K562 (cell line): ENCODE measurements around the gene POT1. TPM values are rescaled to one million over a fixed set of nuclear protein-coding genes. Genes with fewer than 3 reads are reported as not detected.

Experiments used
- ATAC-seq: fragments of 200-7000 bp; cut with Tn5 transposase; 3 replicates; pipeline ENCODE4 v1.9.1; 2020; ENCODE audit warnings: moderate library complexity
- BruUV-seq: library from RNA; stranded (reverse); fragments of 400-500 nt; replicated peaks from 2 replicates; lab custom pipeline; 2021; lab: Mats Ljungman, UMichigan
- CTCF ChIA-PET: fragments of 300-600 bp; formaldehyde crosslinking; extraction: SDS; loops from one replicate; lab custom pipeline; 2021; ENCODE audit warnings: low intra/inter-chr PET ratio; lab: Yijun Ruan, JAX
- POLR2A ChIA-PET: fragments of 300-600, 350-650 bp; sonication (Branson Sonifier 250); formaldehyde crosslinking; extraction: SDS; loops from one replicate; lab custom pipeline; 2021; ENCODE audit warnings: antibody characterized with exemption, inconsistent platforms; lab: Yijun Ruan, JAX
- DNase-seq, 4 experiments: peaks; one replicate each; pipeline versions ENCODE4 v3.0.0 to v3.0.0-alpha.2; 2011 to 2018; ENCODE audit warnings: low spot score in 3 of 4, mixed read lengths in 3 of 4; ENCODE audit errors: extremely low read depth in 1 of 4
- FAIRE-seq: peaks from 2 replicates; lab custom pipeline; 2011; peaks lifted over from hg19 to GRCh38; lab: Jason Lieb, UNC
- H2AFZ ChIP-seq: 2 replicates; pipeline ENCODE4 v1.6.0; 2011; ENCODE audit warnings: low read depth, low read length, control low read depth, inconsistent platforms
- H3K27ac ChIP-seq: fragments of 200-600 bp; 3 replicates; pipeline ENCODE4 v1.8.0; 2011; ENCODE audit warnings: low read depth, mild to moderate bottlenecking, control low read depth, inconsistent platforms, low read length, moderate library complexity, mixed read lengths; ENCODE audit errors: extremely low read depth
- H3K27me3 ChIP-seq, 2 experiments: fragments of 300-600 bp in 1 of 2; 2 replicates in 1 of 2; 3 replicates in 1 of 2; pipeline versions ENCODE4 v1.6.0 to v1.8.0; 2011; ENCODE audit warnings: inconsistent platforms in 2 of 2, low read length in 2 of 2, mild to moderate bottlenecking in 1 of 2, mixed read lengths in 1 of 2, moderate library complexity in 1 of 2; ENCODE audit not compliant: control insufficient read depth in 2 of 2, insufficient read depth in 2 of 2
- H3K36me3 ChIP-seq: fragments of 300-600 bp; 3 replicates; pipeline ENCODE4 v1.8.0; 2011; ENCODE audit warnings: mild to moderate bottlenecking, low read length, inconsistent platforms; ENCODE audit not compliant: control insufficient read depth, insufficient read depth
- H3K4me1 ChIP-seq, 2 experiments: fragments of 200-600 bp in 1 of 2; replicated peaks in 1 of 2; 2 replicates in 1 of 2; 3 replicates in 1 of 2; pipeline versions ENCODE4 v1.5.1 to v1.8.0; 2011; ENCODE audit warnings: inconsistent platforms in 2 of 2, low read length in 2 of 2, mild to moderate bottlenecking in 1 of 2, mixed read lengths in 1 of 2, moderate library complexity in 1 of 2; ENCODE audit not compliant: control insufficient read depth in 2 of 2, insufficient read depth in 2 of 2
- H3K4me2 ChIP-seq: 2 replicates; pipeline ENCODE4 v1.6.1; 2011; ENCODE audit warnings: low read length, control low read depth, inconsistent platforms, mixed read lengths; ENCODE audit not compliant: insufficient read depth
- H3K4me3 ChIP-seq: fragments of 200-600 bp; sonication (generic), shearing (Covaris generic); 2 replicates; pipeline ENCODE4 v1.5.1; 2016; ENCODE audit warnings: control low read depth, inconsistent platforms
- H3K79me2 ChIP-seq: fragments of 200-600 bp; 3 replicates; pipeline ENCODE4 v1.8.0; 2011; ENCODE audit warnings: low read length, inconsistent platforms; ENCODE audit not compliant: control insufficient read depth, insufficient read depth
- H3K9ac ChIP-seq, 2 experiments: 2 replicates each; pipeline versions ENCODE4 v1.6.0 to v1.6.1; 2011; ENCODE audit warnings: low read depth in 2 of 2, low read length in 2 of 2, control low read depth in 1 of 2, inconsistent platforms in 1 of 2, mild to moderate bottlenecking in 1 of 2, mixed read lengths in 1 of 2; ENCODE audit not compliant: insufficient read depth in 1 of 2
- H3K9me1 ChIP-seq: one replicate; pipeline ENCODE4 v1.6.0; 2011; ENCODE audit warnings: inconsistent platforms, mild to moderate bottlenecking, low read length, moderate library complexity; ENCODE audit not compliant: control insufficient read depth, insufficient read depth
- H3K9me3 ChIP-seq: replicated peaks from 2 replicates; pipeline ENCODE4 v1.5.1; 2011; ENCODE audit warnings: low read depth, low read length, inconsistent platforms; ENCODE audit not compliant: control insufficient read depth, insufficient read depth
- H4K20me1 ChIP-seq: replicated peaks from 2 replicates; pipeline ENCODE4 v1.6.1; 2011; ENCODE audit warnings: low read length, inconsistent platforms, mixed read lengths; ENCODE audit not compliant: control insufficient read depth, insufficient read depth
- BHLHE40 ChIP-seq: IDR thresholded peaks from 2 replicates; pipeline ENCODE4 v1.6.1; 2011; ENCODE audit warnings: low read length, improper control_type of control experiment
- COPS2 ChIP-seq: fragments of 450-650 bp; conservative IDR thresholded peaks from 2 replicates; pipeline ENCODE4 v1.6.1; 2016; ENCODE audit warnings: mild to moderate bottlenecking, moderate library complexity
- MCM2 ChIP-seq: fragments of 450-650 bp; IDR thresholded peaks from 2 replicates; pipeline ENCODE4 v1.6.1; 2017; ENCODE audit warnings: low read depth, mild to moderate bottlenecking
- MIER1 ChIP-seq: fragments of 450-650 bp; IDR thresholded peaks from 2 replicates; pipeline ENCODE4 v1.6.1; 2016; ENCODE audit warnings: antibody characterized with exemption, mild to moderate bottlenecking, low read depth
- RHOXF2B ChIP-seq: fragments of 250-450 bp; sonication (Bioruptor Pico); conservative IDR thresholded peaks from 2 replicates; pipeline ENCODE4 v1.5.1; 2021
- RUNX1 ChIP-seq: sonication (generic); IDR thresholded peaks from 2 replicates; pipeline ENCODE4 v1.6.1; 2016; ENCODE audit warnings: antibody characterized with exemption, low read depth
- TRIM24 ChIP-seq, 2 experiments: fragments of 450-650 bp; IDR thresholded peaks; 2 replicates each; pipeline ENCODE4 v1.6.1; 2016
- U2AF1 ChIP-seq: fragments of 200-400 bp; formaldehyde crosslinking; optimal IDR thresholded peaks from 2 replicates; pipeline ENCODE3; 2017; ENCODE audit warnings: mild to moderate bottlenecking, low read depth, low read length, moderate library complexity
- ZNF134 ChIP-seq: fragments of 250-450 bp; sonication (Bioruptor Pico); conservative IDR thresholded peaks from 2 replicates; pipeline ENCODE4 v1.4.0; 2020
- WGBS: fragments of 100-300 bp; shearing (Covaris generic); methylation state at CpG from one replicate; pipeline ENCODE4 v1.1.6; 2016; ENCODE audit warnings: low coverage, mixed read lengths; ENCODE audit not compliant: insufficient coverage; ENCODE audit errors: missing lambda C conversion rate; 5-methylcytosine and 5-hydroxymethylcytosine counted together
- in situ Hi-C: fragments of 300-500 bp; cut with MboI; formaldehyde crosslinking; loops from 4 replicates; pipeline ENCODE4 v1.15.0; 2018; ENCODE audit warnings: inconsistent platforms, mixed read lengths
- intact Hi-C: fragments of 100-400 bp; cut with micrococcal nuclease; formaldehyde crosslinking; loops from 2 replicates; pipeline ENCODE4 v1.14.2; 2022
- polyA plus RNA-seq, 8 experiments: library from polyadenylated mRNA; depleted of rRNA in 4 of 8; stranded (reverse) in 5 of 8; unstranded in 3 of 8; fragments of >200 nt; fragmentation: Nextera tagmentation in 2 of 8; fragmentation: Illumina TruSeq in 1 of 8; extraction: Ambion mirVana in 2 of 8; extraction: Trizol in 1 of 8; gene quantifications; 2 replicates each; pipeline versions ENCODE4 v1.2.1 to v1.2.3, GENCODE V29; 2011 to 2014; ENCODE audit warnings: inconsistent platforms in 1 of 8, missing spikeins in 1 of 8
- total RNA-seq, 7 experiments: library from RNA; depleted of rRNA in 6 of 7; stranded (reverse); fragments of >200 nt in 6 of 7; fragmentation: Illumina TruSeq in 2 of 7; extraction: Trizol in 2 of 7; gene quantifications; 2 replicates each; pipeline versions ENCODE4 v1.2.1 to v1.2.3, GENCODE V29; 2011 to 2021; ENCODE audit warnings: low replicate concordance in 1 of 7
- TF ChIP-seq, protein P1 (sequence below): fragments of 150-350 bp; IDR thresholded peaks from 2 replicates; pipeline ENCODE4 v1.6.1; 2014; ENCODE audit warnings: low read depth, mild to moderate bottlenecking, low read length, borderline replicate concordance
- TF ChIP-seq, protein P2 (sequence below): sonication (generic); formaldehyde crosslinking; IDR thresholded peaks from 2 replicates; pipeline ENCODE4 v1.9.0; 2022; ENCODE audit warnings: mild to moderate bottlenecking, missing genetic modification reagents
- TF ChIP-seq, protein P3 (sequence below): fragments of 450-650 bp; formaldehyde crosslinking; IDR thresholded peaks from 2 replicates; pipeline ENCODE4 v1.4.0; 2022; ENCODE audit warnings: mild to moderate bottlenecking, moderate library complexity

The POT1 gene
- total and polyA plus RNA-seq, 9 of the 15 experiments (the other 6 are each of a cell fraction or from before 2014, with no cell fraction given): 37.9 to 140 (median 63.6) TPM

DNA sequence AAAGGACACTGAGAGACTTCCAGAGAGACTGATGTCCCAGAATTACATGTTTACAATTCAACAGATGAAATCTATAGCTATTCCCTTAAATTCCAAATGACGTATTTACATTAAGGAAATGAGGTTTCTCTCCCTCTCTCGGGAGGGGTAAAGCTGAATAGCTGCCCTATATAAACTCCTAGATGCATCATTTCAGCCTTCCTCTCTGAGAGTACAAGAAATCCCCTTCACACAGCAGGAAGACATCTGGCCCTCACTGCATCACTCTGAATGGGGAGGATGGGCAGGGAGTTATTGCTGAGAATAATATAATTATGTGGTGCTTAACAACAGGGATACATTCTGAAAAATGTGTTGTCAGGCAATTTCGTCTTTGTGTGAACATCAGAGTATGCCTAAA is 11.0 kb downstream of the POT1 start:
- H3K9ac ChIP-seq: no peak overlapping the region
- H3K79me2 ChIP-seq: peaks cover 71% of the 10 kb centered on the region
- TF ChIP-seq, protein P1, sequence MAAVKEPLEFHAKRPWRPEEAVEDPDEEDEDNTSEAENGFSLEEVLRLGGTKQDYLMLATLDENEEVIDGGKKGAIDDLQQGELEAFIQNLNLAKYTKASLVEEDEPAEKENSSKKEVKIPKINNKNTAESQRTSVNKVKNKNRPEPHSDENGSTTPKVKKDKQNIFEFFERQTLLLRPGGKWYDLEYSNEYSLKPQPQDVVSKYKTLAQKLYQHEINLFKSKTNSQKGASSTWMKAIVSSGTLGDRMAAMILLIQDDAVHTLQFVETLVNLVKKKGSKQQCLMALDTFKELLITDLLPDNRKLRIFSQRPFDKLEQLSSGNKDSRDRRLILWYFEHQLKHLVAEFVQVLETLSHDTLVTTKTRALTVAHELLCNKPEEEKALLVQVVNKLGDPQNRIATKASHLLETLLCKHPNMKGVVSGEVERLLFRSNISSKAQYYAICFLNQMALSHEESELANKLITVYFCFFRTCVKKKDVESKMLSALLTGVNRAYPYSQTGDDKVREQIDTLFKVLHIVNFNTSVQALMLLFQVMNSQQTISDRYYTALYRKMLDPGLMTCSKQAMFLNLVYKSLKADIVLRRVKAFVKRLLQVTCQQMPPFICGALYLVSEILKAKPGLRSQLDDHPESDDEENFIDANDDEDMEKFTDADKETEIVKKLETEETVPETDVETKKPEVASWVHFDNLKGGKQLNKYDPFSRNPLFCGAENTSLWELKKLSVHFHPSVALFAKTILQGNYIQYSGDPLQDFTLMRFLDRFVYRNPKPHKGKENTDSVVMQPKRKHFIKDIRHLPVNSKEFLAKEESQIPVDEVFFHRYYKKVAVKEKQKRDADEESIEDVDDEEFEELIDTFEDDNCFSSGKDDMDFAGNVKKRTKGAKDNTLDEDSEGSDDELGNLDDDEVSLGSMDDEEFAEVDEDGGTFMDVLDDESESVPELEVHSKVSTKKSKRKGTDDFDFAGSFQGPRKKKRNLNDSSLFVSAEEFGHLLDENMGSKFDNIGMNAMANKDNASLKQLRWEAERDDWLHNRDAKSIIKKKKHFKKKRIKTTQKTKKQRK: no peak
- TF ChIP-seq BHLHE40: no peak
- TF ChIP-seq COPS2: no peak
- TF ChIP-seq, protein P2, sequence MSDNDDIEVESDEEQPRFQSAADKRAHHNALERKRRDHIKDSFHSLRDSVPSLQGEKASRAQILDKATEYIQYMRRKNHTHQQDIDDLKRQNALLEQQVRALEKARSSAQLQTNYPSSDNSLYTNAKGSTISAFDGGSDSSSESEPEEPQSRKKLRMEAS (CRISPR knock-in tag): no peak
- no peak for TF ChIP-seq MIER1
- no peak for TF ChIP-seq U2AF1
- TF ChIP-seq RUNX1: no peak
- TF ChIP-seq TRIM24 (IDR thresholded peaks at IDR 0.05): no peak
- TF ChIP-seq ZNF134: no peak
- no peak for TF ChIP-seq RHOXF2B
- TF ChIP-seq, protein P3, sequence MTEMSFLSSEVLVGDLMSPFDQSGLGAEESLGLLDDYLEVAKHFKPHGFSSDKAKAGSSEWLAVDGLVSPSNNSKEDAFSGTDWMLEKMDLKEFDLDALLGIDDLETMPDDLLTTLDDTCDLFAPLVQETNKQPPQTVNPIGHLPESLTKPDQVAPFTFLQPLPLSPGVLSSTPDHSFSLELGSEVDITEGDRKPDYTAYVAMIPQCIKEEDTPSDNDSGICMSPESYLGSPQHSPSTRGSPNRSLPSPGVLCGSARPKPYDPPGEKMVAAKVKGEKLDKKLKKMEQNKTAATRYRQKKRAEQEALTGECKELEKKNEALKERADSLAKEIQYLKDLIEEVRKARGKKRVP (CRISPR knock-in tag): no peak
- no peak for TF ChIP-seq MCM2
- TF ChIP-seq, all 486 proteins: peak for 0
- no peak overlapping the region for H3K27ac ChIP-seq
- H3K9me3 ChIP-seq: no peaks in the 10 kb centered on the region
- FAIRE-seq (no peak), ATAC-seq (no peak), DNase-seq (no peak)
- H3K4me3 ChIP-seq: no peak overlapping the region
- H3K4me1 ChIP-seq: no peaks in the 10 kb centered on the region; a peak in 1 of 5 replicates
- peaks cover 14% of the 10 kb centered on the region for H3K36me3 ChIP-seq
- H4K20me1 ChIP-seq: no peaks in the 10 kb centered on the region; the same call in 1 of the 2 replicates
- CTCF ChIA-PET: no interaction called here
- H3K9me1 ChIP-seq: no peaks in the 10 kb centered on the region
- intact Hi-C loops: no loop called here
- no peak overlapping the region for H3K4me2 ChIP-seq
- in situ Hi-C loops: no loop called here
- H2AFZ ChIP-seq: no peak overlapping the region
- WGBS: 79% methylated on average over 3 of the region's 3 CpGs
- no TSS peak for BruUV-seq
- POLR2A ChIA-PET: interaction anchor here (1.0 kb wide), 1 partner anchor 11 kb away, joined by 6 read pairs; the partner anchor contains the start of gene POT1
- H3K27me3 ChIP-seq: no peaks in the 10 kb centered on the region
